Activated naive CD8-positive, alpha-beta T cell treated with anti-CD3 and anti-CD28 coated beads, Interleukin-2, amount 10 ng/mL, durations not matched to agents 7 days and 5 days (primary cell): ENCODE data around the gene TMEM231. TPM values are rescaled to one million over a fixed set of nuclear protein-coding genes. Genes with fewer than 3 reads are reported as not detected.
A peak's percentile ranks its signal among the peaks of the same experiment; 100 is the strongest.
"Not testable (repeated sequence)": the region's sequence is repeated elsewhere in the genome, so short reads cannot be mapped to it uniquely, and the experiment has no call there.

Experiments
- ATAC-seq: fragments of 150-1000 bp; cut with Tn5 transposase; one replicate; pipeline ENCODE4 v1.10.0; 2021; ENCODE audit warnings: low read depth, moderate library complexity
- POLR2A ChIA-PET: fragments of 350-600 bp; sonication (Branson Sonifier 250); formaldehyde crosslinking; loops from one replicate; lab custom pipeline; 2021; ENCODE audit warnings: antibody characterized with exemption; lab: Charles Lee
- DNase-seq: peaks from one replicate; pipeline ENCODE4 v3.0.0; 2021
- H3K27ac Mint-ChIP-seq: one replicate; pipeline ENCODE4 v1.8.0; 2022; ENCODE audit warnings: mild to moderate bottlenecking, mixed read lengths
- H3K27me3 Mint-ChIP-seq: one replicate; pipeline ENCODE4 v1.8.0; 2022; ENCODE audit warnings: mild to moderate bottlenecking, moderate library complexity, mixed read lengths
- H3K36me3 Mint-ChIP-seq: one replicate; pipeline ENCODE4 v1.8.0; 2021; ENCODE audit warnings: mild to moderate bottlenecking, mixed read lengths
- H3K4me1 Mint-ChIP-seq: one replicate; pipeline ENCODE4 v1.8.0; 2021; ENCODE audit warnings: mixed read lengths
- H3K4me3 Mint-ChIP-seq: one replicate; pipeline ENCODE4 v1.8.0; 2022; ENCODE audit warnings: mild to moderate bottlenecking, moderate library complexity, mixed read lengths
- H3K9me3 Mint-ChIP-seq: one replicate; pipeline ENCODE4 v1.8.0; 2021; ENCODE audit warnings: mixed read lengths
- total RNA-seq, 2 experiments: library from RNA; stranded (reverse); gene quantifications; one replicate each; pipeline ENCODE4 v1.2.3, GENCODE V29; 2021

Gene TMEM231
- total RNA-seq, 2 experiments from 2014 or later = 2.8 to 3.4 TPM

DNA sequence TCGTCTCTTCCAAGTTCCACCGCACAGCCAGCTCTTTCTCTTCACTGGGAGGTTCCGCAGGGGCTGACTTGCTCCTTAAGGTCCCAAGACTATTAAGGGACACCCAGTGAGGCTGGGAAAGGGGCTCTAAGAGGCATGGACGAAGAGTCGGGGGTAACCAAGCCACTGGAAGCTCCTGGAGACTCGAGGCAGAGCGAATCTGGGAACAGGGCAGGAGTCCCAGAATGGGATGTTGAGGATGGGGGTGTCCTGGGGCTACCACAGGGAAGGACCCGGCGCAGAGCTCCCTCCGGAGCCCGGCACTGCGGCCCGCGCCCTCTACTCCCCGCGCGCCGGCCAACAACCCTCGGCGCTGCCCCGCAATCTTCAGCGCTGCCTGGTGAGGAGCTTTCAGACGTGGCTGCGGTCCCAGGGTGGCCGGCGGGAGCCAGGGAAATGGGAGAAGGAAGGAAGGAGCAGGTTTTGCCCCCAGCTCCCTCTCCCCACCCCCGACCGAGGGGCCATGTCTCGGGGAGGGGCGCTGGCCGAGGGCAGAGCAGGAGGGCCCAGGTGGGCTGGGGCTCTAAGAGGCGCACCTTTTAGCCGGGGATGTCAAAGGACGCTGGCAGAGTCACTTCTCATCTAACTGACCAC lies 20.7 kb downstream of the TMEM231 start:
- peaks cover 2% of the 10 kb centered on the region for H3K27me3 Mint-ChIP-seq
- H3K27ac Mint-ChIP-seq = no peak overlapping the region
- H3K4me3 Mint-ChIP-seq = no peak overlapping the region
- DNase-seq = no peak
- POLR2A ChIA-PET = interaction anchor here (0.5 kb wide), 1 partner anchor 11 kb away, joined by 4 read pairs; no protein-coding TSS in a partner anchor
- no peaks in the 10 kb centered on the region for H3K36me3 Mint-ChIP-seq
- no peaks in the 10 kb centered on the region for H3K4me1 Mint-ChIP-seq
- ATAC-seq = no peak
- no peaks in the 10 kb centered on the region for H3K9me3 Mint-ChIP-seq

DNA sequence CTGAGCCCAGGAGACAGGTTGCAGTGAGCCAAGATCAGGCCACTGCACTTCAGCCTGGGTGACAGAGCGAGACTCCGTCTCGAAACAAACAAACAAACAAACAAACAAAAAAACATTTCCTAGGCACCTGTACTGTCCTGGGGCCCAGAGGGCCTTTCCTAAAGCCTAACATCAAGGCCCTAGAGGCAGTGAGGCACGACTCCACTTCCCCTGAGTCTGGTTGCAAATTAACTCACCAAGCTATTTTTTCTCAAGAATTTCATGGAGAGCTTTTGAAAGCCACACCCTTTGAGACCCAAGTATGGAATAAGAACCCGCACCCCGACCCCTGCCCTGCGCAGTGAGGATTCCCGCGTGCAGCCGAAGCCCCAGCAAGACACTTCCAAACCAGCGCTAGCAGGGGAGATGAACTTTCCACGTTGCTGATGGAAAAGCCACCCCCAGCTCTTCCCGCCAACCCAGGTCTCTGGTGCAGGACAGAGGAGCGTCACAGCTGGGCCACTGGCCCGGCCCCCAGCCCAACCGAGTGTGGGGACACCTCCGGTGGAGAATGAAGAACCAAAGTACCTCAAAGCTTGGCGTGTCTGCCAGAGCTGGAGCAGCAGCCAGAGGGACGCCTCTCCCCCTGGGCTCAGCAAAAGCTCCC lies 21.4 kb downstream of the TMEM231 start:
- Mint-ChIP-seq H3K27ac (no peak overlapping the region), H3K36me3 (no peaks in the 10 kb centered on the region), H3K4me1 (no peaks in the 10 kb centered on the region), H3K9me3 (no peaks in the 10 kb centered on the region), H3K4me3 (no peak overlapping the region), H3K27me3 (peaks cover 2% of the 10 kb centered on the region)
- no peak for DNase-seq
- ATAC-seq = no peak
- POLR2A ChIA-PET = interaction anchor here (0.5 kb wide), 1 partner anchor 11 kb away, joined by 4 read pairs; no protein-coding TSS in a partner anchor

DNA sequence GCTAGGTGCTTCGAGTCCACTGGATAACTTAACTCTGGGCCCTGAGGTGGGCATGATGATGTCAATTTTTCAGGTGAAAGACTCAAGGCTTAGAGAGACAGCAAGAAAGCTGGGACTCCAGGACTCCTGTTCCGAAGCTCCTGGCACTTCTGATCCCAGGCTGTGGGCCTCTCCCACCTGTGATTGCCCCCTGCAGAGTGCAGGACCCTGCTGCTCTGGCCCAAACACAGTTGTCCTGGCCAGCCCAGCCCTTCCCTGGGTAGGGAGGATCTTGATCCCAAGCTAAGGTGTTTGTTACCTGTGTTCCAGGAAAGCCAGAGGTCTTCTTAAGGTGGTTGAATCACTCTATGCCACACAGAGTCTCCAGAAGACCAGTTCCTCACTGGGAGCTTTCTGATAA lies 23.3 kb downstream of the TMEM231 start:
- Mint-ChIP-seq H3K27ac (no peak overlapping the region), H3K36me3 (no peaks in the 10 kb centered on the region), H3K9me3 (no peaks in the 10 kb centered on the region), H3K4me1 (no peaks in the 10 kb centered on the region), H3K4me3 (no peak overlapping the region), H3K27me3 (peaks cover 2% of the 10 kb centered on the region)
- ATAC-seq = no peak
- POLR2A ChIA-PET = no interaction called here
- DNase-seq = no peak

- no peaks in the 10 kb centered on the region for H3K4me1 Mint-ChIP-seq
- H3K4me3 Mint-ChIP-seq = no peak overlapping the region
Observed at GRCh38 chr16:75532142-75532765, 23.8 kb downstream of the TMEM231 start.

DNA sequence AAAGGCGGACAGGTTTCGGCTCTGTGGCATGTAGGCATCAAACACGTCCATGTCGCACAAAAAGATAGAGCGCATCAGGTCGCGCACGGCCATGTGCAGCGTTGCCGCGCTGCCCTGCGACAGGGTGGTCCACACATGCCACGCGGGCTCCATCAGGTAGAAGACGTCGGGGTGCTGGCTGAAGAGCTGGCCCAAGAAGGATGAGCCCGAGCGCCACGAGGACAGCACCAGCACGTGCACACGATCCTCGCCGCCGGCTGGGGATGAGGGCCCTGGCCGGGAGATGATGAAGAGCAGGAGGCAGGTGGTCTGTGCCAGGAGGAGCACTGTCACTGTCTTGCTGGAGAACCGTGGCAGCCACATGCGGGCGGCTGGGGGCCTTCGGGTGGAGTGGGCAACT lies 26.1 kb downstream of the TMEM231 start:
- Mint-ChIP-seq H3K4me3 (no peak overlapping the region), H3K4me1 (no peaks in the 10 kb centered on the region), H3K27ac (no peak overlapping the region), H3K9me3 (no peaks in the 10 kb centered on the region), H3K27me3 (peaks cover 2% of the 10 kb centered on the region), H3K36me3 (no peaks in the 10 kb centered on the region)
- no peak for DNase-seq
- POLR2A ChIA-PET = no interaction called here
- no peak for ATAC-seq

More at GRCh38 chr16:75532142-75532765, 23.8 kb downstream of the TMEM231 start:
- ATAC-seq (no peak), DNase-seq (no peak)
- Mint-ChIP-seq H3K9me3 (no peaks in the 10 kb centered on the region), H3K36me3 (no peaks in the 10 kb centered on the region), H3K27me3 (peaks cover 2% of the 10 kb centered on the region), H3K27ac (no peak overlapping the region)
- POLR2A ChIA-PET = no interaction called here

DNA sequence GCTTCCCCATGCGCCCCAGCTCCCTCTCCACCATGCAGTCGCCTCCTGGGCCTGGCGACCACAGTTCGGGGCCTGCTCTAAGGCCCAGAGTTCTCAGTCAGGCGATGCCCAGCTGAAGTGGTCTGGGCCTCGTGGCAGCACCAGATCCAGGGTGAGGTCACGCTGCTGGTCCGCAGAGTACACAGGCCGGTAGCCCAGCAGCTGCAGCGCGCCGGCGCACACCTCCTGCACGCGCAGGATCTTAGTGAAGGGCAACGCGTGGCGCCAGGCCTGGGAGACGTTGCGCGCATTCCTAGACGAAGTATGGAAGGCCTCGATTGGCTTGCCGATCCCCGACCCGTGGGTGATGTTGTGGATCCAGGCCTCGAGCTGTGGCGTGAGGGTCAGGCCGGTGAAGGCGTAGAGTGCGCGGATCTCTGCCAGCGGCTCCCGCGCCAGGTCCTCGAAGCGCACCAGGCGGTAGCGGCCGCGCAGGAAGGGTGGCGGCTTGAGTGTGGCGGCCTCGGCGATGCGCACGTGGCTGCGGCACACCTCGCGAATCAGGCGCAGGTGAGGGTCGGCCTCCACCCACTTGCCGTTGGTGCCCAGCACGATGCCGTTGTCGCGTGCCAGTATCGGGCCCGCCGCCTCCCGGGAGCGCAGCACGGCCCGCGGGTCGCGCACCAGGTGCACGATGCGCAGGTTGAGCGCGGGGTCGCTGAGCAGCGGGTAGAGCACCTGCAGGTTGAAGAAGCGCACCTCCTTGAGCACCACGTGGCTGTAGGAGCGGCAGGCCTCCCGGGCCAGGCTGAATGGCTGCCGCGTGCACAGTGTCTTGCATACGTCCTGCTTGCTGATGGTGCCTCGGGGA lies 26.8 kb downstream of the TMEM231 start:
- POLR2A ChIA-PET = no interaction called here
- no peaks in the 10 kb centered on the region for H3K4me1 Mint-ChIP-seq
- no peak overlapping the region for H3K27ac Mint-ChIP-seq
- DNase-seq (no peak), ATAC-seq (no peak)
- peaks cover 2% of the 10 kb centered on the region for H3K27me3 Mint-ChIP-seq
- H3K36me3 Mint-ChIP-seq = no peaks in the 10 kb centered on the region
- H3K4me3 Mint-ChIP-seq = no peak overlapping the region
- no peaks in the 10 kb centered on the region for H3K9me3 Mint-ChIP-seq

DNA sequence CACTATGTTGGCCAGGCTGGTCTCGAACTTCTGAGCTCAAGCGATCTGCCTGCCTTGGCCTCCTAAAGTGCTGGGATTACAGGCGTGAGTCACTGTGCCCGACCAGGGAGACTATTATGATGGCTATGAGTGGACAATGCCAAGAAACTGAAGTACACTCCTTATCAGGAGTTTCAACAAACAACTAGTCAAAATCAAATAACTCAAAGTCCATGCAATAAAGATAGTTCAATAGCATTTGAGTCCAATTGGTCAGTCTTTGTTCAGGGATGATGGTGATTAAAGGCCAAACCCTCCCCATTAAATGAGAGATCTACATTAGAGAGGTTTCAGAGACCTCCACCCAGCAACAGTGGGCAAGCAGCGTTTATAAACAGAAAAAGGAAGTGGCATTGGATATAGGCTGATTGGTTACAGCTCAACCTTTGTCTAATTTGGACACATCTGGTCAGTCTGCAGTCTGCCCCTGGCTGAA lies 28.2 kb downstream of the TMEM231 start:
- Mint-ChIP-seq H3K27me3 (no peaks in the 10 kb centered on the region), H3K9me3 (no peaks in the 10 kb centered on the region), H3K4me3 (no peak overlapping the region), H3K4me1 (no peaks in the 10 kb centered on the region), H3K27ac (no peak overlapping the region), H3K36me3 (no peaks in the 10 kb centered on the region)
- no peak for DNase-seq
- ATAC-seq = no peak
- POLR2A ChIA-PET = no interaction called here

DNA sequence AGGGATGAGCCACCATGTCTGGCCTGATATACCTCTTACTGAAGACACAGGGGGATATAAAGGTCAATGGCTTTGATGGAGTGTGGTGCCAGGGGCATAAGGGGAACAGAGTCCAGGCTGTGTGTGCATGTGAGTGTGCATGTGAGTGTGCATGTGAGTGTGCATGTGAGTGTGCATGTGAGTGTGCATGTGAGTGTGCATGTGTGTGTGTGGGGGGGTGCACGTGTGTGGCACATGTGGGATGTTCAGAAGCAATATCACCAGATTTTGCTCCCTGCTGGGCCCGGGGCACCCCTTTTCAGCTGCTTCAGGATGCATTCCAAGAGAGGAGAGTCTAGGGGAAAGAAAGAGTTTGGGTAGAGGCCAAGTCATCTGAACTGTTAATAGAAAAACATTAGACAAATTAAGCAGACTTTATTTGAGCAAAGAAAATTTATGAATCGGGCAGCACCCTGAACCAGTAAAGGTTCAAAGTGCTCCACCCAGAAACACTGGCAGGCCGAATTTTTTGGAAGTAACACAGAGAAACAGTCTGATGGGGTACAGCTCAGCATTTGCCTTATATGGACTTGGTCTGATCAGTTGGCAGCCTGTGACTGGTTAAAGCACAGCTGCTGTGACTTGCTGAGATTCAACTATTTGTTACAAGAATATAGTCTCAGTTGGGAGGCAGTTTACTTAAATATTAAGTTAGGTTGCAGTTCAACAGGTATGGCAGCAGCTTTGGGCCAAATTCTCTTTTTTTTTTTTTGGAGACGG lies 29.8 kb downstream of the TMEM231 start:
- POLR2A ChIA-PET = no interaction called here
- no peak for ATAC-seq
- H3K4me1 Mint-ChIP-seq = no peaks in the 10 kb centered on the region

DNA sequence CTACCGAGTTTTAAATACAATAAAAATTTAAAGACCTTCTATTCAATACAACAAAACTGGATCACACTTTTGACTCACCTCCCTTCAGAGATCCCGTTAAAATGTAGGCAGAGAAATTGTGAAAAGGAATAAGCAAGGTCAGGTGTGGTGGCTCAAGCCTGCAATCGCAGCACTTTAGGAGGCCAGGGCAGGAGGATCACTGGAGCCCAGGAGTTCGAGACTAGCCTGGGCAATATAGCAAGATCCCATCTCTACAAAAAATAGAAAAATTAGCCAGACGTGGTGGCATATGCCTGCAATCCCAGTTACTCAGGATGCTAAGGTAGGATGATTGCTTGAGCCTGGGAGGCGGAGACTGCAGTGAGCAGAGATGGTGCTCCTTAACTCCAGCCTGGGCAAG lies 36.9 kb downstream of the TMEM231 start:
- no peak overlapping the region for H3K27ac Mint-ChIP-seq
- POLR2A ChIA-PET = interaction anchor here (1.2 kb wide), 1 partner anchor 37 kb away, joined by 4 read pairs; the partner anchor contains the start of gene TMEM231
- ATAC-seq = no peak
- H3K36me3 Mint-ChIP-seq = no peaks in the 10 kb centered on the region
- no peak overlapping the region for H3K4me3 Mint-ChIP-seq
- no peak for DNase-seq
- peaks cover 3% of the 10 kb centered on the region for H3K27me3 Mint-ChIP-seq
- H3K4me1 Mint-ChIP-seq = peaks cover 8% of the 10 kb centered on the region
- H3K9me3 Mint-ChIP-seq = no peaks in the 10 kb centered on the region

More for the DNA sequence above, 29.8 kb downstream of the TMEM231 start:
- no peak overlapping the region for H3K27ac Mint-ChIP-seq
- no peaks in the 10 kb centered on the region for H3K27me3 Mint-ChIP-seq
- no peaks in the 10 kb centered on the region for H3K9me3 Mint-ChIP-seq
- DNase-seq = no peak
- no peak overlapping the region for H3K4me3 Mint-ChIP-seq
- no peaks in the 10 kb centered on the region for H3K36me3 Mint-ChIP-seq

- not testable (repeated sequence) for H3K27me3 Mint-ChIP-seq, H3K4me1 Mint-ChIP-seq, H3K36me3 Mint-ChIP-seq, H3K9me3 Mint-ChIP-seq
- ATAC-seq (peak; percentile 28), DNase-seq (peak; percentile 67)
- POLR2A ChIA-PET = interaction anchor here (0.6 to 2.0 kb wide), 6 partner anchors 21 to 248 kb away, joined by 3 to 19 read pairs (median 8); partner anchors contain the start of genes ADAT1, CFDP1, CHST6 and KARS1
- Mint-ChIP-seq H3K27ac (peak overlapping the region; percentile 56), H3K4me3 (peak overlapping the region; percentile 80)
Observed at GRCh38 chr16:75516189-75516966, 39.7 kb downstream of the TMEM231 start.

- H3K27ac Mint-ChIP-seq = no peak overlapping the region
- DNase-seq (no peak), ATAC-seq (no peak)
- H3K4me1 Mint-ChIP-seq = peaks cover 8% of the 10 kb centered on the region
- H3K27me3 Mint-ChIP-seq = peaks cover 3% of the 10 kb centered on the region
- POLR2A ChIA-PET = no interaction called here
- H3K4me3 Mint-ChIP-seq = no peak overlapping the region
- no peaks in the 10 kb centered on the region for H3K36me3 Mint-ChIP-seq
- no peaks in the 10 kb centered on the region for H3K9me3 Mint-ChIP-seq
Observed at GRCh38 chr16:75514296-75514695, 41.8 kb downstream of the TMEM231 start.

- ATAC-seq = no peak
- no peak overlapping the region for H3K27ac Mint-ChIP-seq
- H3K4me1 Mint-ChIP-seq = no peaks in the 10 kb centered on the region
- H3K36me3 Mint-ChIP-seq = no peaks in the 10 kb centered on the region
- H3K9me3 Mint-ChIP-seq = no peaks in the 10 kb centered on the region
- POLR2A ChIA-PET = no interaction called here
- DNase-seq = no peak
- H3K4me3 Mint-ChIP-seq = no peak overlapping the region
- H3K27me3 Mint-ChIP-seq = peaks cover 9% of the 10 kb centered on the region
Observed at GRCh38 chr16:75506574-75506973, 49.5 kb downstream of the TMEM231 start.
